GM12801 (cell line): Measurements from ENCODE around the gene KANK3.

ENCODE experiments used
- CTCF ChIP-seq: IDR thresholded peaks from one replicate; pipeline ENCODE4 v1.5.1; 2011; ENCODE audit warnings: control low read depth; ENCODE audit not compliant: insufficient read length; ENCODE audit errors: extremely low read depth

The KANK3 gene

GRCh38 chr19:8321986-8322637, 20.9 kb downstream of the KANK3 start:
- TF ChIP-seq CTCF = no peak

GRCh38 chr19:8321067-8321985, 21.7 kb downstream of the KANK3 start, which contains the start of the genes NDUFA7 and RPS28:
Gene NDUFA7, minus strand, starts transcription at chr19:8321375. Its CDS starts 17 bp downstream, at chr19:8321358.
Gene RPS28, plus strand, starts transcription at chr19:8321496. Its CDS starts 35 bp downstream, at chr19:8321531.
- TF ChIP-seq CTCF = no peak

- no peak for TF ChIP-seq CTCF
Observed at GRCh38 chr19:8320564-8321066, 22.4 kb downstream of the KANK3 start.

GRCh38 chr19:8319807-8320520, 23.1 kb downstream of the KANK3 start:
- no peak for TF ChIP-seq CTCF

- TF ChIP-seq CTCF = no peak
Observed at GRCh38 chr19:8316351-8317125, 26.5 kb downstream of the KANK3 start.

GRCh38 chr19:8311461-8312260, 31.4 kb downstream of the KANK3 start:
- TF ChIP-seq CTCF = no peak
